ENCODE measurements around the gene RASGRP4.

Gene RASGRP4

DNA sequence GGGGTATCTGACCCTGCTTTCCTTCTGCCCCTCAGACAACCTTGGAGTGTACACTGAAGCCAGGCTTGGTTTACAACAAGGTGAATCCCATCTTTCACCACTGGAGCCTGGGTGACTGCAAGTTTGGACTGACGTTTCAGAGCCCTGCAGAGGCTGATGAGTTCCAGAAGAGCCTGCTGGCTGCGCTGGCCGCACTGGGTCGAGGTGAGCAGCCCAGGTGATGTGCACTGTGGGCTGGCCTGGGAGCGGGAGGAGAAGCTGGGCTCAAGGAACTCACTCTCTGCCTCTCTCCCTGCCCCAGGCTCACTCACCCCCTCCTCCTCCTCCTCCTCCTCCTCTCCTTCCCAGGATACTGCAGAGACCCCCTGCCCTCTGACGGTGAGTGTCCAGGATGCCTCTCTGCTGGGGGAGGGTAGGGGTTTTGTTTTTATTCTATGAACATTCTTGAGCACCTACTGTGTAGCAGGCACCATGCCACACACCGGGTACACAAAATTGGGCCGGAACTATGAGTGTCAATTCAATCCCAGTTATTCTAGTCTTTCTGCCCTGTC lies 34.0 kb downstream of the RASGRP4 start:
- Histone ChIP-seq H3K9me3 (ENCODE audit: control insufficient read depth, low read length) (no peaks in the 10 kb centered on the region), H3K27ac (ENCODE audit: insufficient read depth, low read depth, low read length, poor library complexity, severe bottlenecking) (no peak overlapping the region), H3K27me3 (ENCODE audit: control insufficient read depth, insufficient read depth, low read length, poor library complexity, severe bottlenecking) (peaks cover 49% of the 10 kb centered on the region), H3K4me3 (ENCODE audit: insufficient read depth, low read depth, low read length) (no peak overlapping the region), H3K36me3 (ENCODE audit: control insufficient read depth, insufficient read depth, low read length) (no peaks in the 10 kb centered on the region), H3K4me1 (ENCODE audit: control insufficient read depth, insufficient read depth, low read length) (peaks cover 2% of the 10 kb centered on the region)
- WGBS, 2 experiments = 55 to 63% methylated on average over 7 to 8 of the region's 8 CpGs

DNA sequence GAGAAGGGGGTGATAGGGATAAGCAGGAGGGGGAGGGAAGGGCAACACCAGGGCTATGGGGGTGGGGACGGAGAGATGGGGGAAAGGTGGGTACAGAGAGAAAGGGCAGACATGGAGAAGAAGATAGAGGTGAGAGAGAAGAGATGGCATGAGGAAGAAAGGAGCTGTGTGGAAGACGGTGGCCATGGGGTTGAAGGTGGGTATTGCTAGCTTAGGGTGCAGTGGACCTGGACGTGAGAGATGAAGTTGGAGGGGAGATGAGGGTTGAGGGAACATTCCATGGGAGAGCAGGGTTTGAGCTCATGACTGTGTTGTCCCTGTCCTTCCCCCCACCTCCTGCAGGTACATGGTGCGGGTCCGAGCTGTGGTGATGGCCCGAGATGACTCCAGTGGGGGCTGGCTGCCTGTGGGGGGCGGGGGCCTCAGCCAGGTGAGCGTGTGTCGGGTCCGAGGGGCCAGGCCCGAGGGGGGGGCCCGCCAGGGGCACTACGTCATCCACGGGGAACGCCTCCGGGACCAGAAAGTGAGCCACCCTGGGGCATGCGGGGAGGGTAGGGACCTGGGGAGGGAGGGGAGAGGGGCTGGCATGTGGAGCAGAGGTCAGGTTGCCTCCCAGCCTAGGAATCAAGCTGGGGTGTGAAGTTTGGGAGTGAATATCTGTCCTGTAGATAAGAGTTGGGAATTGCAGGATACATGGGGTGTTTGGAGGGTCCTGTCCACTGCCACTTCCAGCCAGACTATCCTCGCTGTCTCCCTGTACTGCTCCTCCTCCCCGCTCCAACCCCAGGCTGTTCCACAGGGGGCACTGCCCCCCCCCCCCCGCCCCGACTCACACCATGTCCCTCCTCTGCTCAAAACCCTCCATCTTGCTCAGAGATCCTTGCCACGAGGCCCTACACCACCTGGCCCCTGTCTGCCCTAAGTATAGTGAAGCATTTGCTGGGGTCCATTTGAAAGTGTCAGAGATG lies 35.8 kb downstream of the RASGRP4 start:
- no peaks in the 10 kb centered on the region for H3K9me3 ChIP-seq (ENCODE audit: control insufficient read depth, low read length)
- no peaks in the 10 kb centered on the region for H3K36me3 ChIP-seq (ENCODE audit: control insufficient read depth, insufficient read depth, low read length)
- no peak overlapping the region for H3K27ac ChIP-seq (ENCODE audit: insufficient read depth, low read depth, low read length, poor library complexity, severe bottlenecking)
- H3K4me1 ChIP-seq (ENCODE audit: control insufficient read depth, insufficient read depth, low read length) = peaks cover 2% of the 10 kb centered on the region
- H3K27me3 ChIP-seq (ENCODE audit: control insufficient read depth, insufficient read depth, low read length, poor library complexity, severe bottlenecking) = peaks cover 50% of the 10 kb centered on the region
- no peak overlapping the region for H3K4me3 ChIP-seq (ENCODE audit: insufficient read depth, low read depth, low read length)
- WGBS, 2 experiments = 46 to 50% methylated on average over 20 of the region's 22 CpGs

DNA sequence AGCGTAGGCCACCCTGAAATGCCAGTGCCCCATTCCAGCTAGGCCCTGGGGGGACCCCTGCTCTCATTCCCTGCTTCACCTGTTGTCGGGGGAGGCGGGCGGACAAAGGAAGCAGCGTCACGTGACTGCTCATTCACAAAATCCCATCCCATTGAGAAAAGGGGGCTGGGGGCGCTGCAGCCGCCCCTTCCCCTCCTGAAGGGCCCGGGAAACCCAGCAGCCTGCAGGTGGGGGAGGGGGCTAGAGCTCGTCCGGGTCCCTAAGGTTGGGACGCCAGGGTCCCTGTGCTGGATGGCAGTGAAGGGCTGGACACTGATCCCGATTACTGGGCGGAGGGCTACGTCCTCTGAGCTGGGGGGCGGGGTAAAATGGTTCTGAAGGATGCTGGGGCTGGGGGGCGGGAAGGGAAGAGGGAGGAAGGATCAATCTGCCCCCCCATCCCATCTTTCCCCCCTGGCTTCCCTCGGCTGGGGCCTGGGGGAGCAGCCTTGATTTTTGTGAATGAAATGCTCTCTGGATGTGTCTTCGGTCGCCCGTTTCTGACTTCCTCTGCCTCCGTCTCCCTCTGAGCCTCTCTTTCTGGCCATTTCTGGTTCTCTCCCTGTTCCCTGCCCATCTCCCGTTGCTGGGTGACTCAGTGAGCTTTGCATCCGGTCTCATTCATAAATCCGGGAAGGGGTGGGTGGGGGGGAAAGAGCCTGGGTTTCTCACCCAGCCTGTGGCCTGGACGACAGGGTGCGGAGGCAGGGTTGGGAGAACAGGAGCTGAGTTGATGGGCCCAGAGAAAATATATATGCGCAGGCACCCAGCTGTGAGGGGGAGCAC lies 36.7 kb downstream of the RASGRP4 start:
- Histone ChIP-seq H3K27me3 (ENCODE audit: control insufficient read depth, insufficient read depth, low read length, poor library complexity, severe bottlenecking) (peaks cover 43% of the 10 kb centered on the region), H3K4me1 (ENCODE audit: control insufficient read depth, insufficient read depth, low read length) (peaks cover 2% of the 10 kb centered on the region), H3K27ac (ENCODE audit: insufficient read depth, low read depth, low read length, poor library complexity, severe bottlenecking) (no peak overlapping the region), H3K9me3 (ENCODE audit: control insufficient read depth, low read length) (no peaks in the 10 kb centered on the region), H3K4me3 (ENCODE audit: insufficient read depth, low read depth, low read length) (peak overlapping the region; percentile 70), H3K36me3 (ENCODE audit: control insufficient read depth, insufficient read depth, low read length) (no peaks in the 10 kb centered on the region)
- WGBS, 2 experiments = 2% methylated on average over 27 to 28 of the region's 28 CpGs

DNA sequence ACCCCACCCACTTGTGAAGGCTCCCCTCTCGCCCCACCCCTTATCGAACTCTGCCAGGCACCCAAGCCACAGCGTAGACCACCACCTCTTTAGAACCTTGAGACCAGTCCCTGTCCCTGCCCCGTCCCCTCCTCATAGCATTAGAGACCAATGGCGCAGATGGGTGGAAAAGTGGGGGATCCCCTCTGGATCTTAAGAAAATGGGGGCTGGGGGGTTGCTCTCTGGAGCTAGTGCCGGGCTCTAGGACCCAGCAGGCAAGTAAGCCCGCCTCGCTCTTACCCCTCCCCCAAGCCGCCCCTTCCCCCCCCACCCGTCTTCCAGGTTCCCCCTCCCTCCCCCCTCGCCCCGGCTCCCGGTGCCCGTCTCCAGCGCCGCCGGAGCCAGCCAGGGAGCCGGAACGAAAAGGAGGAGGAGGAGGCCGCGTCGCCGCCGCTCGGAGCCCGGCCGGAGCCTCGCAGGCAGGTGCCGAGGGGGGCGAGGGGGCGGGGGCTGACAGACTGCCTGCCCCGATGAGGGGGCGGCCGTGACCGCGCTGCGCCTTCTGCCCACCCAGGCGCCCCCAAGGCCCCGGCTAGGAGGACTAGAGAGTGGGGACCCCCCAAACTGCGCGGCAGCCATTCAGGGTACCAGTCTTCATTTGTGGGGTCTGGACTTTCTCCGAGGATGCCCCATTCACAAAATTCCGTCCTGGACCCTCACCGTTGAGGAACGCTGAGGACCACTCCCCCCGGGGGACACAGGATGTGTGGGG lies 37.5 kb downstream of the RASGRP4 start, which contains the start of gene SPRED3:
Gene SPRED3 (plus strand): TSS at position 349 of the 752 bp plus-strand sequence. CDS start 1,606 bp downstream, outside the sequence.
- Histone ChIP-seq H3K27ac (ENCODE audit: insufficient read depth, low read depth, low read length, poor library complexity, severe bottlenecking) (peak within 1 kb of the TSS; percentile 68), H3K9me3 (ENCODE audit: control insufficient read depth, low read length) (no peaks in the 10 kb centered on the region), H3K4me3 (ENCODE audit: insufficient read depth, low read depth, low read length) (peak within 1 kb of the TSS; percentile 70), H3K27me3 (ENCODE audit: control insufficient read depth, insufficient read depth, low read length, poor library complexity, severe bottlenecking) (peaks cover 43% of the 10 kb centered on the region), H3K4me1 (ENCODE audit: control insufficient read depth, insufficient read depth, low read length) (peaks cover 2% of the 10 kb centered on the region), H3K36me3 (ENCODE audit: control insufficient read depth, insufficient read depth, low read length) (no peaks in the 10 kb centered on the region)
- WGBS, 2 experiments = 1% methylated on average over 42 of the region's 46 CpGs

DNA sequence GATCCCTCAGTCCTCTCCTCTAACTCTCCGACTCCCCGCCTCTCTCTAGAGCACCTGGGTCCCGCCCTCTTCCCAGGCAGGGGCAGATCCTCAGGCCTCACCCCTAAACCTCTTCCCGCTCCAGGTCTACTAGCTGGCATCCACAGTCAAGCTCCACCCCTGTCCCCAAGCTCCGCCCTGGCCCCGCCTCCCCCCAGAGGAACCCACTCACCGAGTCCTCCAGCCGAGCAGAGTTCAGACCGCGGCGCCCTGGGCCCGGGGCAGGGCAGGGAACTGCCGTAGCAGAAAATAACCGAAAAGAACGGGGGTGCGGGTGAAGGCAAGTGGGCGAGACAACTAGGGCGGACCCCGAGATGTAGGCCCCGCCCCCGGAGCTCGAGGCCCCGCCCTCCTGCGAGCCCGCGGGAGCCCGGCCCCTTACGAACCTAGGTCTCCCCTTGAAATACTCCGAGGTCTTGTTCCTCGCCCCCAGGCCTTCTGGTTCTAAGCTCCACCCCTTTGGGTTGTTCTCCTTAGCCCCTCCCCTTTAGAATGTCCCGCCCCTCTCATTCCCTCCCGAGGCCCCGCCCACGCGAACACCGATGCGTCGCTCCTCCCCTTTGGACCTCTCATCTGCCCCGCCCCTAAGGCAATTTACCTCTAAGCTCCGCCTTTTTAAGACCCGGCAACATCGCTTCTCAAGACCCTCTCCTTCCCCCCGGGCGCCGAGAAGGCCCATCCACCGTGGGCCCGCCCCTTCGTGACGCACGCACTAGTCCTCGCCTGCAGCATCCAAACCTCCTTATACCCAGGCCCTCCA lies 38.3 kb downstream of the RASGRP4 start, which contains the start of gene GGN:
Gene GGN (minus strand): TSS at position 485 of the 799 bp plus-strand sequence. CDS start 773 bp downstream, outside the sequence.
- 1% methylated on average over 51 of the region's 51 CpGs for WGBS, 2 experiments
- Histone ChIP-seq H3K27me3 (ENCODE audit: control insufficient read depth, insufficient read depth, low read length, poor library complexity, severe bottlenecking) (peaks cover 43% of the 10 kb centered on the region), H3K4me3 (ENCODE audit: insufficient read depth, low read depth, low read length) (peak within 1 kb of the TSS; percentile 70), H3K4me1 (ENCODE audit: control insufficient read depth, insufficient read depth, low read length) (peaks cover 2% of the 10 kb centered on the region), H3K9me3 (ENCODE audit: control insufficient read depth, low read length) (no peaks in the 10 kb centered on the region), H3K36me3 (ENCODE audit: control insufficient read depth, insufficient read depth, low read length) (no peaks in the 10 kb centered on the region), H3K27ac (ENCODE audit: insufficient read depth, low read depth, low read length, poor library complexity, severe bottlenecking) (peak within 1 kb of the TSS; percentile 68)

DNA sequence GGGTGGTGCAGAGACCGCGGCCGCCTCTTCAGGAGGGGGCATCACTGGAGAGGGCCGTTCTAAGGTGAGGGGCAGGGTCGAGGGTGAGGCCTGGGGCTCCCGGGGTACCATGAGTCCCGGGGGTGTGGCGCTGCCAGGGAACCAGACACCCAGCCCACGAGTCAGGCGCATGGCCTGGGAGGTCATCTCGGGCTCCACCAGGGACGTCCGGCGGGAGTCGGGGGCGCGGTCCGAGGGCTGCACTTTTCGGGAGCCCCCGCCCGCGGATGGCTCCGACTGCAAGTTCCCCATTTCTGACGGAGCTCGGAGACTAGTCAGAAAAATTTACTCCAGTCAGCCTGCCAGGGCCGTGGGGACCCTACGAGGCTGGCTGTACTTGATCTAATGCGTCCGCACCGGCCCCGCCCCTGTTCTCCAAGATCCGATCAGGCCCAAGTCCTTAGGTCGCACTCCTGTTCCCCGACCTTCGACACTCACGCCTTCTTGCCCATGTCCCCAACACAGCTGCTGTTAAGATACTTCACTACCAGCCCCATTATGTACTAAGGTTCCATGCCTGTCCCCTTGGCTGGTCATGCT lies 39.0 kb downstream of the RASGRP4 start:
- Histone ChIP-seq H3K4me1 (ENCODE audit: control insufficient read depth, insufficient read depth, low read length) (peaks cover 2% of the 10 kb centered on the region), H3K36me3 (ENCODE audit: control insufficient read depth, insufficient read depth, low read length) (peaks cover 4% of the 10 kb centered on the region), H3K9me3 (ENCODE audit: control insufficient read depth, low read length) (no peaks in the 10 kb centered on the region), H3K4me3 (ENCODE audit: insufficient read depth, low read depth, low read length) (peak overlapping the region; percentile 70), H3K27me3 (ENCODE audit: control insufficient read depth, insufficient read depth, low read length, poor library complexity, severe bottlenecking) (peaks cover 43% of the 10 kb centered on the region), H3K27ac (ENCODE audit: insufficient read depth, low read depth, low read length, poor library complexity, severe bottlenecking) (no peak overlapping the region)
- WGBS, 2 experiments = 45% methylated on average over 36 of the region's 36 CpGs

DNA sequence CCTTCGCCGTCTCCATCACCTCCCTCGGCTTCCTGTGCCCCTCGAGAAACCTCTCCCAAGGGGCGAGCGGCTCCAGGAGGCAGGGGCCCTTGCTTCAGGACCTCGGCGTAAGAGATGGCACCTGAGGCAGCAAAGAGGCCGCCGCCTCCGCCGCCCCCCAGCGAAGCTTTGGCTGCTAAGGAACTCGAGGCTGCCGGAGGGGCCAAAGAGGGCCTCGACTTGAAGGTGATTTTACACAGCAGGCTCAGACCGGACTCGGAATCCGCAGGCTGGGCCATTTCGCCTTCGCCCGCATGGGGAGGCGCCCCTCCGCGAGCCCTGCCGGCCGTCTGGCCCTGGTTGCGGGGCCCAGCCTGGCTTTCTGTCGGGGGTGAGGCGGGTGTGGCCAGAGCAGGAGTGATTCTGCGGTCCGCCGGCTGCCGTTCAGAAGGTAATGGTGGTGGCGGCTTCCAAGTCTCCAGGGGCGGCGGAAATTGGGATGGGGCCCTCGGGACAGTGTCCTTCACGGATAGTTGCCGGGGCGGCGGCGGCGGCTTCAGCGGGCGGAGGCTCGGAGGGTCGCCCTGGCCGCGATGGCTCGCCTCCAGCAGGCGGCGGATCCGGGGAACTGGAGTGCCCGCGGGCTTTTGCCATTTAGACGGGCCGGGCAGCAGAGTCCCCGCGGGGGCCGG lies 39.6 kb downstream of the RASGRP4 start:
- Histone ChIP-seq H3K36me3 (ENCODE audit: control insufficient read depth, insufficient read depth, low read length) (peaks cover 9% of the 10 kb centered on the region), H3K4me1 (ENCODE audit: control insufficient read depth, insufficient read depth, low read length) (peaks cover 2% of the 10 kb centered on the region), H3K27me3 (ENCODE audit: control insufficient read depth, insufficient read depth, low read length, poor library complexity, severe bottlenecking) (peaks cover 43% of the 10 kb centered on the region), H3K4me3 (ENCODE audit: insufficient read depth, low read depth, low read length) (no peak overlapping the region), H3K27ac (ENCODE audit: insufficient read depth, low read depth, low read length, poor library complexity, severe bottlenecking) (no peak overlapping the region), H3K9me3 (ENCODE audit: control insufficient read depth, low read length) (no peaks in the 10 kb centered on the region)
- WGBS, 2 experiments = 66 to 72% methylated on average over 61 of the region's 61 CpGs

DNA sequence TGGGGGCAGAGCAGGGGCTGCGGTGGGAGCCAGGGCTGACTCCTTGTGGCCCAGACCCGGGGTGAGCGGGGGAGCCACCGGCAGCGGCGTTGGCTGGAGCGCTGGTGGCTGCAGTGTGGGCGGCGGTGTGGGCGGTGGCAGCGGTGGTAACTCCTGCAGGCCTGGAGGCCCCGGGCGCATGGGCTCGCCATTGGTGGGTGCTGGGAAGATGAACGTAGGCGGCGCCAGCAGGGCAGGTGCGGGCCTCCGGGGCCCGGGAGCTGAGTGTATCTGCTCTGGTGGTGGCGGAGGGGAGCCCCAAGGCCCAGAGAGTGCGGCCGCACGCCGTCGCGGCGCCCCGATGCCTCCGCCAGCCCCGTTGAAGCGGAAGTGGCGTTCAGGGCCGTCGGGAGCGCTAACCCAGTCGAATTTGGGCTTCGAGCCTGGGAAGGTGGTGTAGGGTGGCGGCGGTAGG lies 40.2 kb downstream of the RASGRP4 start:
- 93 to 94% methylated on average over 40 of the region's 40 CpGs for WGBS, 2 experiments
- Histone ChIP-seq H3K4me3 (ENCODE audit: insufficient read depth, low read depth, low read length) (no peak overlapping the region), H3K36me3 (ENCODE audit: control insufficient read depth, insufficient read depth, low read length) (peaks cover 15% of the 10 kb centered on the region), H3K9me3 (ENCODE audit: control insufficient read depth, low read length) (no peaks in the 10 kb centered on the region), H3K27ac (ENCODE audit: insufficient read depth, low read depth, low read length, poor library complexity, severe bottlenecking) (no peak overlapping the region), H3K27me3 (ENCODE audit: control insufficient read depth, insufficient read depth, low read length, poor library complexity, severe bottlenecking) (peaks cover 39% of the 10 kb centered on the region), H3K4me1 (ENCODE audit: control insufficient read depth, insufficient read depth, low read length) (peaks cover 2% of the 10 kb centered on the region)
